Measurements from ENCODE around the gene EZR. TPM values are rescaled to one million over a fixed set of nuclear protein-coding genes. Genes with fewer than 3 reads are reported as not detected.

Gene EZR
- total and polyA plus RNA-seq, 8 donors, result 69.5 to 317 (median 218) TPM

DNA sequence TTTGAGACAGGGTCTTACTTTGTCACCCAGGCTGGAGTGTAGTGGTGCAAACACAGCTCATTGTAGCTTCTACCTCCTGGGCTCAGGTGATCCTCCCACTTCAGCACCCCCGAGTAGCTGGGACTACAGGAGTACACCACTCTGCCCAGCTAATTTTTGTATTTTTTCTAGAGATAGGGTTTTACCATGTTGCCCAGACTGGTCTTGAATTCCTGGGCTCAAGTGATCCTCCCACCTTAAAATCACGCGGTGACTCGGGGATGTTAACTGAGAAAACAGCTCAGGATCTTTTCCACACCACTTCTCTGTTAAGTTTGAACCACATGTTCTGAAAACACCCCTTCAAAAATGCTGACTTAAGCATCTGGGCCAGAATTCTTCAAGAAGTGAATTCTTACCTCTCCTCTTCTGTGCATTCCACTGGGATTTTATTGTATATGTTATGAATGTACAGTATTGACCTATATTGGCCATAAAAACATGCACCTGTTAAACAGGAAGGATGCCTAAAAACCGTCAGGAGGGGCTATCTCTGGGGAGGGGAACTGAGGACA, 96.9 kb downstream of the EZR start:
- intact Hi-C loops (cut with DNase I; ENCODE audit: low total_unique reads), result no loop called here
- H3K27me3 ChIP-seq, result no peaks in the 10 kb centered on the region
- H3K4me3 ChIP-seq, result no peak overlapping the region
- WGBS, 5 donors, result 82 to 90% (median 88%) methylated on average over 5 of the region's 5 CpGs
- peaks cover 0 to 13% (median 3%) of the 10 kb centered on the region in 4 donors for H3K4me1 ChIP-seq
- TF ChIP-seq POLR2A (IDR thresholded peaks at IDR 0.05) (no peak), POLR2AphosphoS5 (IDR thresholded peaks at IDR 0.05) (no peak), EP300 (IDR thresholded peaks at IDR 0.05) (no peak)
- TF ChIP-seq, protein P1, sequence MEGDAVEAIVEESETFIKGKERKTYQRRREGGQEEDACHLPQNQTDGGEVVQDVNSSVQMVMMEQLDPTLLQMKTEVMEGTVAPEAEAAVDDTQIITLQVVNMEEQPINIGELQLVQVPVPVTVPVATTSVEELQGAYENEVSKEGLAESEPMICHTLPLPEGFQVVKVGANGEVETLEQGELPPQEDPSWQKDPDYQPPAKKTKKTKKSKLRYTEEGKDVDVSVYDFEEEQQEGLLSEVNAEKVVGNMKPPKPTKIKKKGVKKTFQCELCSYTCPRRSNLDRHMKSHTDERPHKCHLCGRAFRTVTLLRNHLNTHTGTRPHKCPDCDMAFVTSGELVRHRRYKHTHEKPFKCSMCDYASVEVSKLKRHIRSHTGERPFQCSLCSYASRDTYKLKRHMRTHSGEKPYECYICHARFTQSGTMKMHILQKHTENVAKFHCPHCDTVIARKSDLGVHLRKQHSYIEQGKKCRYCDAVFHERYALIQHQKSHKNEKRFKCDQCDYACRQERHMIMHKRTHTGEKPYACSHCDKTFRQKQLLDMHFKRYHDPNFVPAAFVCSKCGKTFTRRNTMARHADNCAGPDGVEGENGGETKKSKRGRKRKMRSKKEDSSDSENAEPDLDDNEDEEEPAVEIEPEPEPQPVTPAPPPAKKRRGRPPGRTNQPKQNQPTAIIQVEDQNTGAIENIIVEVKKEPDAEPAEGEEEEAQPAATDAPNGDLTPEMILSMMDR (IDR thresholded peaks at IDR 0.05), result no peak
- H3K36me3 ChIP-seq, result peaks cover 0 to 13% (median 7%) of the 10 kb centered on the region in 4 donors
- no peak for DNase-seq
- no peak overlapping the region for H3K27ac ChIP-seq
- H3K9me3 ChIP-seq, result no peaks in the 10 kb centered on the region

DNA sequence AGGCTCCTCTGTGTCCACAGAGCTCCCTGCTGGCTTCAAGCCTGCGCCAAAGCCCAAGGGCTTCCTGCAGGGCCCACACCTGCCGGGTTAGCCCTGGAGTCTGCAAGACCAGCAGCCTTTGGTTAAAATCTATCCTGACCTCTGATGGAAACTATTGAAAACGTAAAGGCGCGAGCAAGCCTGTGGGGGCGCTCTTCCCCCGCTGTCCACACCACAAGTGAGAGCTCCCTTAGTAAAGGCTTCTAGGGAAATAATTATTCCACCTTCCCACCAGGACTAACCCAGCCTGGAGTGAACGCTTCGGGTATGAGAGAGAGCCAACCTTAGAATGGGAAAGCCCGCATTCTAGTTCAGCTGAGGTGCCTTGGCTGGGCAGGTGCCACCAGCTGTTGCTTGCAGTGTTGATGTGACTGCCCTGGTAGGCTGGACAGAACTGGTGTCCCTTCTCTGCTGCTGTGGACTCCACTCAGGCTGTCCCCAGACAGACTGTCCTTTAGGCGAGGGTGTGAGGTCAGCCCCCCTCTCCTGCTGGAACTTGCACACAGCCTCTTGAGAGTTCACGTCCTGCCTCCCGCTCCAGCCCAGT, 100.6 kb downstream of the EZR start:
- Histone ChIP-seq H3K27ac (peak overlapping the region in 4 of 5 donors; percentile 12 to 49 (median 30)), H3K27me3 (no peaks in the 10 kb centered on the region), H3K36me3 (peaks cover 0 to 12% (median 3%) of the 10 kb centered on the region in 4 donors), H3K4me1 (peaks cover 0 to 25% (median 3%) of the 10 kb centered on the region in 4 donors), H3K9me3 (no peaks in the 10 kb centered on the region), H3K4me3 (no peak overlapping the region)
- TF ChIP-seq EP300 (IDR thresholded peaks at IDR 0.05), result no peak
- TF ChIP-seq, protein P1 (IDR thresholded peaks at IDR 0.05), result peak in 5 of 7 experiments; percentile 16 to 45 (median 43)
- WGBS, 5 donors, result 47 to 67% (median 57%) methylated on average over 13 of the region's 13 CpGs
- intact Hi-C loops (cut with DNase I; ENCODE audit: low total_unique reads), result loop anchor here (10.0 kb wide), 1 partner anchor 56 kb away; no protein-coding TSS in a partner anchor
- DNase-seq, result peak; percentile 48 to 80

- Histone ChIP-seq H3K4me1 (peaks cover 0 to 25% (median 3%) of the 10 kb centered on the region in 4 donors), H3K27me3 (no peaks in the 10 kb centered on the region), H3K27ac (peak overlapping the region in 4 of 5 donors; percentile 32 to 52 (median 49)), H3K9me3 (no peaks in the 10 kb centered on the region), H3K4me3 (no peak overlapping the region), H3K36me3 (peaks cover 0 to 17% (median 3%) of the 10 kb centered on the region in 4 donors)
- 81 to 91% (median 86%) methylated on average over 16 of the region's 16 CpGs for WGBS, 5 donors
- intact Hi-C loops (cut with DNase I; ENCODE audit: low total_unique reads), result loop anchor here (10.0 kb wide), 1 partner anchor 57 kb away; no protein-coding TSS in a partner anchor
- no peak for DNase-seq
- TF ChIP-seq, protein P1 (IDR thresholded peaks at IDR 0.05), result no peak
- TF ChIP-seq EP300 (IDR thresholded peaks at IDR 0.05) (no peak), POLR2A (IDR thresholded peaks at IDR 0.05) (no peak), POLR2AphosphoS5 (IDR thresholded peaks at IDR 0.05) (no peak)
Observed at GRCh38 chr6:158717341-158718330, 101.5 kb downstream of the EZR start.

Small RNAs within 50 kb of the gene (small RNA-seq; reads per million reads assigned to genes)
- 0 reads per million in 4 donors for gene MIR3918

Other genes with a start within 250 kb of the EZR start
- gene DYNLT1, start 174.6 kb downstream of the EZR start, total RNA-seq, result 100 to 1,000 TPM in 3 of 5 donors, 10 to 100 TPM in 1, 1 to 10 TPM in 1; 5.8 to 294 (median 102) TPM
- gene DYNLT1, start 174.6 kb downstream of the EZR start, polyA plus RNA-seq, result 100 to 1,000 TPM; 183 to 208 (median 196) TPM
- gene SYTL3, start 169.3 kb downstream of the EZR start, total RNA-seq, result 10 to 100 TPM in 1 of 5 donors, 1 to 10 TPM in 4; 3.1 to 14.6 (median 8.1) TPM
- 1 to 10 TPM; 3.4 to 5.2 (median 3.9) TPM for gene SYTL3, start 169.3 kb downstream of the EZR start, polyA plus RNA-seq
- gene RSPH3, start 180.8 kb upstream of the EZR start, total RNA-seq, result 10 to 100 TPM in 3 of 5 donors, 1 to 10 TPM in 2; 5.2 to 89.3 (median 12.7) TPM
- 1 to 10 TPM; 2.3 to 4.2 (median 3.8) TPM for gene RSPH3, start 180.8 kb upstream of the EZR start, polyA plus RNA-seq
- 1 to 10 TPM in 4 of 5 donors, not detected in 1; 1.4 to 4.1 (median 3.0) TPM for gene TAGAP, start 225.6 kb upstream of the EZR start, total RNA-seq
- 1 to 10 TPM in 2 of 3 donors, under 1 TPM in 1; 0.93 to 2.0 (median 1.4) TPM for gene TAGAP, start 225.6 kb upstream of the EZR start, polyA plus RNA-seq